ENCODE data around the gene TAGLN.
"Not testable (repeated sequence)": the region's sequence is repeated elsewhere in the genome, so short reads cannot be mapped to it uniquely, and the experiment has no call there.

Gene TAGLN

GRCh38 chr11:117181586-117182550 is 17.3 kb upstream of the TAGLN start:
- TF ChIP-seq CTCF (conservative IDR thresholded peaks at IDR 0.05; ENCODE audit: low read depth, low read length): no peak
- H3K4me3 ChIP-seq (ENCODE audit: low read length): no peak overlapping the region
- no peak for DNase-seq (ENCODE audit: low read depth)

GRCh38 chr11:117182551-117182935 is 16.6 kb upstream of the TAGLN start:
- H3K4me3 ChIP-seq (ENCODE audit: low read length): no peak overlapping the region
- no peak for DNase-seq (ENCODE audit: low read depth)
- no peak for TF ChIP-seq CTCF (conservative IDR thresholded peaks at IDR 0.05; ENCODE audit: low read depth, low read length)

- not testable (repeated sequence) for H3K4me3 ChIP-seq (ENCODE audit: low read length); DNase-seq (ENCODE audit: low read depth)
These were observed 16.0 kb upstream of the TAGLN start for GRCh38 chr11:117183178-117183577.

GRCh38 chr11:117183724-117184349 is 15.3 kb upstream of the TAGLN start:
- DNase-seq (ENCODE audit: low read depth): no peak
- H3K4me3 ChIP-seq (ENCODE audit: low read length): no peak overlapping the region
- TF ChIP-seq CTCF (conservative IDR thresholded peaks at IDR 0.05; ENCODE audit: low read depth, low read length): no peak

- TF ChIP-seq CTCF (conservative IDR thresholded peaks at IDR 0.05; ENCODE audit: low read depth, low read length): no peak
- DNase-seq (ENCODE audit: low read depth): no peak
- H3K4me3 ChIP-seq (ENCODE audit: low read length): no peak overlapping the region
These were observed 13.3 kb upstream of the TAGLN start for GRCh38 chr11:117185736-117186430.

GRCh38 chr11:117186431-117186761 is 12.8 kb upstream of the TAGLN start:
- no peak for DNase-seq (ENCODE audit: low read depth)
- H3K4me3 ChIP-seq (ENCODE audit: low read length): no peak overlapping the region
- no peak for TF ChIP-seq CTCF (conservative IDR thresholded peaks at IDR 0.05; ENCODE audit: low read depth, low read length)

- no peak for DNase-seq (ENCODE audit: low read depth)
- H3K4me3 ChIP-seq (ENCODE audit: low read length): no peak overlapping the region
- no peak for TF ChIP-seq CTCF (conservative IDR thresholded peaks at IDR 0.05; ENCODE audit: low read depth, low read length)
These were observed 12.2 kb upstream of the TAGLN start for GRCh38 chr11:117187007-117187406.
